Cardiac septum (tissue), 1 donor: ENCODE data around the gene ZDHHC11B. TPM values are rescaled to one million over a fixed set of nuclear protein-coding genes. Genes with fewer than 3 reads are reported as not detected.
"Not testable (repeated sequence)": the region's sequence is repeated elsewhere in the genome, so short reads cannot be mapped to it uniquely, and the experiment has no call there.

ENCODE experiments used
- DNase-seq: peaks from one replicate; pipeline ENCODE4 v3.0.0-alpha.2; 2020; ENCODE audit warnings: low spot score
- intact Hi-C: fragments of 100-400 bp; cut with DNase I; formaldehyde crosslinking; loops from one replicate; pipeline ENCODE4 v1.14.0; 2022
- long read RNA-seq: library from polyadenylated mRNA; unstranded; transcript quantifications from one replicate; pipeline ENCODE4 v2.0.0, GENCODE V29; 2021
- total RNA-seq: library from RNA; stranded (reverse); fragmentation: NEBNext Ultra II Directional; extraction: Animal tissue kit (Norgen Biotek cat#: 25700); gene quantifications from one replicate; pipeline ENCODE4 v1.2.1, GENCODE V29; 2021
- donor health status: DM: no; HTN: no; CAD: no.

Gene ZDHHC11B
- total RNA-seq = 5.5 TPM
- long read RNA-seq, partial matches to known transcripts = 4 of 18 reads
- long read RNA-seq, other reads (novel, unspliced or antisense) = 13 of 18 reads

DNA sequence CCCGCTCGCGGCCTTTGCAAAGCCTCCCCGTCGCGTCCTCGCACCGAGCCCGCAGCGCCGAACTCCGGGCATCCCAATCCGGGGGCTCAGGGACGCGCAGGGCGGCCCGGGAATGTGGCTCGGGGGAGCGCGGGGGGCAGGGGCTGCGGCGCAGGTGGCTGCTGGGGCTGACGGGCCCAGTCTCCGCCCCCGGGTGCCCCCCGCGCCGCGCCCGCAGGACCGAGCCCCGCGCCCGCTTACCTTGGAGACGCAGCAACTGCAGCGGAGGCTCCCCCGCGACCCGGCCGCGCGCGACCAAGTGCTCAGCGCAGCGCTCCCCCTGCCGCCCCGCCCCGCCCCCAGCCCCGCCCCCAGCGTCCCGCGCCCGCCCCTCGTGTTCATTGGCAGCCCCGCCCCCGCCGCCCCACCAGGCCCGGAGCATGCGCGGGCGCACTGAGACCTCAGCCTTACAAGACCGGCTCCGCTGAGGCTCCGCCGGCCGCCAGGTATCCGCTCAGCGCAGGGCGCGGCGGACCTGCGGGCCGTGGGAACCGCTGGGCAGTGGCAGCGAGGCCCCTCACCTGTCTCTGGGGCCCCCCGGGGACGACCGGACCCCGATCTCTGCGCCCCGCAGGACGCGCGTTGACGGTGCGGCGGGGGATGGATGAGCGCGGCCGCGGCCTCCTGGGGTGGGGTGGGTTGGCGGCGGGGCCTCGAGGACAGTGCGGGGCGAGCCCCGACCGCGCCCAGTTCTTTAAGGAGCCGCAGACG is at the start of gene ZDHHC11B:
Gene ZDHHC11B, minus strand, starts transcription at position 302 of the 750 bp plus-strand sequence. CDS start 17,810 bp downstream, outside the sequence.
- intact Hi-C loops = loop anchor here (2.0 kb wide), 1 partner anchor 26 kb away; no protein-coding TSS in a partner anchor
- DNase-seq = peak; percentile 92

DNA sequence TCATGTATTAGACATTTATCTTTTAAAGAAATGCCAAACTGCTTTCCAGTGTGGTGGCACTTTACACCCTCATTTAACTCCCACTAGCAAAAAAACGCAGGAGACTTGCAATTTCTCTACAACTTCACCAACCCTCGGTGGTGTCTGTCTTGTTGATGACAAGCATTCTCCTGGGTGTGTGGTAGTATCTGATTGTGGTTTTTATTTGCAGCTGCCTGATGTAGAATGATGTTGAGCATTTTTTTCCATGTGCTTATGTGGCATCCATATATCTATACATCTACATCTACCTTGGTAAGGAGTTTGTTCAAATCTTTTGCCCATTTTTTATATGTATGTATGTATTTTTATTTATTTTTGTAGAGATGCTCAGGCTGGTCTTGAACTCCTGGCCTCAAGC is 49.5 kb upstream of the ZDHHC11B start:
- DNase-seq, intact Hi-C loops: not testable (repeated sequence)

GRCh38 chr5:828194-828593 is 43.7 kb upstream of the ZDHHC11B start:
- intact Hi-C loops, DNase-seq: not testable (repeated sequence)

GRCh38 chr5:825544-825943 is 41.0 kb upstream of the ZDHHC11B start:
- DNase-seq, intact Hi-C loops: not testable (repeated sequence)

DNA sequence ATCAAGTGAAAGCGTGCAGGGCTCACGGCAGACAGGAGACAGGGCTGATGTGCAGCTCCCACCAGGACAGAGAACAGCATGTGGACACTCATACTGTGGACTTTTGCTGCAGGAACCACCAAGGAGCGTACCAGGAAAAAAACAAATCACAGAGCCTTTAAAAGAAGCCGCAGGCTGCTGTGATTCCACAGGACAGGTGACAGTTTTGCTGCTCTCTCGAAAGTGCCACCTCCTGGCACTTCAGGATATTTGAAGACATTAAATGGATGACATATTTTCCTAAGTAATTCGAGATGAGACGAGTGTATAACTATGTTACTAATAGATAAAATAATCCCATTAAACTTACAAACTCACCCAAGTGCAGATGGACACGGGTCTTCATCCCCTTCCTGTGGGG is 37.0 kb upstream of the ZDHHC11B start:
- intact Hi-C loops = no loop called here
- DNase-seq = no peak

DNA sequence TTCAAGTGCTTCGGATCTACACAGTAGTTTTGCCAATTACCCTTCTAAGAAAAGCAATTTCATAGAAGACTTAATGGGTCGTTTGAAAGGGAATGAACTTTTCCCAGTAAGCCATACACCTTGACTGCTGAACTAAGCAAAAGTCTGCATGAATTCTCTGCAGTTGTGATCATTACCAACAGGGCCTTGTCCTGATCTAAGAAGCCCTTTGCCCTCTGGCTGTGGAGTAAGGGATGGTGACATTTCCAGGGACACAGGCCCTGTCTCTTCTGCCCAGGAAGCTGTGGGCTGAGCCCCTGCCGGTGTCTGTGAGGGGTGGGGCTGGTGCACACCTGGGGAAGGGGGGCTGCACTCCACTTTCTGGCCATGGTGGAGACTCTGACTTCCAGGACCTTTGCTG is 35.7 kb upstream of the ZDHHC11B start:
- DNase-seq = no peak
- intact Hi-C loops = no loop called here

GRCh38 chr5:819078-819477 is 34.5 kb upstream of the ZDHHC11B start:
- DNase-seq = no peak
- intact Hi-C loops = no loop called here

GRCh38 chr5:816176-816575 is 31.6 kb upstream of the ZDHHC11B start:
- no peak for DNase-seq
- intact Hi-C loops = no loop called here

- intact Hi-C loops = no loop called here
- no peak for DNase-seq
These were observed 30.9 kb upstream of the ZDHHC11B start for GRCh38 chr5:815449-815848.

- DNase-seq, intact Hi-C loops: not testable (repeated sequence)
These were observed 29.0 kb upstream of the ZDHHC11B start for GRCh38 chr5:813575-813974.

- intact Hi-C loops, DNase-seq: not testable (repeated sequence)
These were observed 26.9 kb upstream of the ZDHHC11B start for GRCh38 chr5:811384-811783.

DNA sequence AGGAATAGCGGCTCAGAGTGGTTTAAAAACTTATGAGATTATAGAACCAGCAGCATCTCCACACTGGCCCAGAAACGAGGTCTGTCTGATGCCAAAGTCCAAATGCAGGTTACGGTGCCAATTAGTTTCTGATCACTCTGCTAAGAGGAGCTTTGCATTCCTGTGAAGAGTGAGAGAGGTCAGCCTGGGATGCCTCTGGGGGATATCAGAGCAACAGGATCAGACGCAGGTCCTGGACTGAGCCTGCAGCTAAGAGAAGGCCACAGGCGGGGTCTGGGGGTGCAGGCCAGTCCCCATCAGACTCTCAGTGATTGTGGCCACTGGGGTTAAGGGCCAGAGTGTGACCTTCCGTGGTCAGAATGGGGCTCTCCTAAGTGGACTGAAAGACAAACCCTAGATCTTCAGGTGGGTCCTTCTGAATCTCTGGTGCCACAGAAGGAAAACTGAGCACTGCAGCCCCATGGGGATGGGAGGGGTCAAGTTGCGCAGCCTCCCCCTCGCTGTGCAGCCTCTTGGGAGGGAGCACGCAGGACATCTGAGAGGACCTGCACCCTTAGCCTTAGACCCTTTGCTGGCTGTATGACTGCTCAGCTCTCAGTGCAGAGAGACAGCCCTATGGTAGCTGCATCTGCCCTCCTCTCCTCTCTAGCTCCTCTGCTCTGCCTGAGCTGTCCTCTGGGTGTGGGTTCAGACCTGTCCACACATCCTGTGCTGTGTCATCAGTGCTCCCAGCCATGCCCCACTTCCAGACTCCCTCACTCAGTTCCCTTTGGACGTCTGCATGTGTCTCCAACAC is 23.4 kb upstream of the ZDHHC11B start:
- intact Hi-C loops = not testable (repeated sequence)

GRCh38 chr5:801472-801871 is 16.9 kb upstream of the ZDHHC11B start:
- no peak for DNase-seq
- intact Hi-C loops = no loop called here

More for the DNA sequence above, 23.4 kb upstream of the ZDHHC11B start:
- DNase-seq = not testable (repeated sequence)

DNA sequence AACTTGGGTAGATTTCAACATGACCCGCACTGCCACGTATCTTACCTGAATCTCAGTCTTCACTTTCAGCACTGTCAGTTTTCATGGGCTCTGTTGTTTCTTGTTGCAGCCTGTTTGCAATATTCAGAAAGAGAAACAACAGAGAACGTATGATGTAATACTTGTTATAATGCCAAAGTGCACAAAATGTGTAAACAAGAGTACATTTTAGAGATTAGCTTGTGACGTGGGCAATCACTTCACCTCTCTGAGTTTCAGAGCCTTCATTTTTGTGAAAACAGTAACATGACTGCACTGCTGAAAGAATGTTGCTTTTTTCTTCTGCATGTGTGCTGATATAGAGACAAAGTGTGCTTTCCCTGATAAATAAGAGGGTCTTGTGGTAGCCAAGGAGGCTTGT is 16.5 kb upstream of the ZDHHC11B start:
- DNase-seq, intact Hi-C loops: not testable (repeated sequence)

- DNase-seq, intact Hi-C loops: not testable (repeated sequence)
These were observed 14.1 kb upstream of the ZDHHC11B start for GRCh38 chr5:798505-799138.

GRCh38 chr5:797986-798385 is 13.5 kb upstream of the ZDHHC11B start:
- DNase-seq, intact Hi-C loops: not testable (repeated sequence)

- DNase-seq, intact Hi-C loops: not testable (repeated sequence)
These were observed 11.3 kb upstream of the ZDHHC11B start for GRCh38 chr5:795873-796272.

- DNase-seq, intact Hi-C loops: not testable (repeated sequence)
These were observed 10.4 kb upstream of the ZDHHC11B start for GRCh38 chr5:794948-795347.

- DNase-seq, intact Hi-C loops: not testable (repeated sequence)
These were observed 4.2 kb upstream of the ZDHHC11B start for GRCh38 chr5:788703-789102.

GRCh38 chr5:787857-788233 is 3.3 kb upstream of the ZDHHC11B start:
- intact Hi-C loops, DNase-seq: not testable (repeated sequence)
